HepG2 (cell line): ENCODE data around the gene CSNK1D. TPM values are rescaled to one million over a fixed set of nuclear protein-coding genes. Genes with fewer than 3 reads are reported as not detected.

Experiments
- ARNTL ChIP-seq: sonication (generic); formaldehyde crosslinking; IDR thresholded peaks from 2 replicates; pipeline ENCODE4 v1.4.0; 2020; ENCODE audit warnings: mild to moderate bottlenecking, missing genetic modification reagents
- ATRX ChIP-seq: sonication (generic); formaldehyde crosslinking; IDR thresholded peaks from 2 replicates; pipeline ENCODE4 v1.4.0; 2020; ENCODE audit warnings: missing genetic modification reagents, borderline replicate concordance
- BCLAF1 ChIP-seq: fragments of 450-650 bp; IDR thresholded peaks from 2 replicates; pipeline ENCODE4 v1.6.1; 2017; ENCODE audit warnings: mild to moderate bottlenecking
- DBP ChIP-seq: sonication (generic); formaldehyde crosslinking; IDR thresholded peaks from 2 replicates; pipeline ENCODE4 v1.4.0; 2020; ENCODE audit warnings: missing genetic modification reagents; ENCODE audit errors: not compliant biosample characterization
- GATAD2A ChIP-seq: IDR thresholded peaks from 2 replicates; pipeline ENCODE4 v1.6.1; 2016
- HDAC1 ChIP-seq: sonication (generic); formaldehyde crosslinking; IDR thresholded peaks from 2 replicates; pipeline ENCODE4 v1.5.1; 2020; ENCODE audit warnings: mild to moderate bottlenecking, missing genetic modification reagents
- HHEX ChIP-seq: IDR thresholded peaks from 2 replicates; pipeline ENCODE4 v1.6.1; 2016; ENCODE audit warnings: control low read depth
- HMG20A ChIP-seq: IDR thresholded peaks from 2 replicates; pipeline ENCODE4 v1.6.1; 2016; ENCODE audit warnings: borderline replicate concordance
- KLF15 ChIP-seq: sonication (generic); formaldehyde crosslinking; IDR thresholded peaks from 2 replicates; pipeline ENCODE4 v1.8.1; 2023; ENCODE audit warnings: borderline replicate concordance, mild to moderate bottlenecking, inconsistent platforms, missing genetic modification reagents, mixed read lengths
- MYC ChIP-seq: sonication (generic); formaldehyde crosslinking; IDR thresholded peaks from 2 replicates; pipeline ENCODE4 v1.9.0; 2021; ENCODE audit warnings: missing genetic modification reagents, borderline replicate concordance
- PAX8 ChIP-seq: sonication (generic); formaldehyde crosslinking; IDR thresholded peaks from 2 replicates; pipeline ENCODE4 v1.8.0; 2022; ENCODE audit warnings: mild to moderate bottlenecking, missing genetic modification reagents, borderline replicate concordance
- RARG ChIP-seq: sonication (generic); formaldehyde crosslinking; IDR thresholded peaks from 2 replicates; pipeline ENCODE4 v1.4.0; 2020; ENCODE audit warnings: low read depth, mild to moderate bottlenecking, missing genetic modification reagents
- RBFOX2 ChIP-seq: fragments of 200-400 bp; formaldehyde crosslinking; IDR thresholded peaks from 2 replicates; pipeline ENCODE4 v1.6.1; 2017; ENCODE audit warnings: low read depth, mild to moderate bottlenecking, low read length
- RBM39 ChIP-seq: fragments of 200-400 bp; formaldehyde crosslinking; IDR thresholded peaks from one replicate; pipeline ENCODE4 v1.6.1; 2018; ENCODE audit warnings: antibody characterized with exemption, mild to moderate bottlenecking, low read depth, low read length; ENCODE audit not compliant: poor library complexity, severe bottlenecking
- TARDBP ChIP-seq: sonication (generic); formaldehyde crosslinking; IDR thresholded peaks from 2 replicates; pipeline ENCODE4 v1.8.0; 2022; ENCODE audit warnings: mild to moderate bottlenecking, missing genetic modification reagents
- TFE3 ChIP-seq: IDR thresholded peaks from 2 replicates; pipeline ENCODE4 v1.6.1; 2016
- TRIM24 ChIP-seq: sonication (generic); formaldehyde crosslinking; IDR thresholded peaks from 2 replicates; pipeline ENCODE4 v1.8.0; 2022; ENCODE audit warnings: mild to moderate bottlenecking, missing genetic modification reagents
- XRCC5 ChIP-seq: fragments of 200-400 bp; formaldehyde crosslinking; optimal IDR thresholded peaks from 2 replicates; pipeline ENCODE3; 2017; ENCODE audit warnings: mild to moderate bottlenecking, low read length
- ZBTB1 ChIP-seq: sonication (generic); formaldehyde crosslinking; IDR thresholded peaks from 2 replicates; pipeline ENCODE4 v1.4.0; 2020; ENCODE audit warnings: missing genetic modification reagents, borderline replicate concordance
- ZGPAT ChIP-seq: IDR thresholded peaks from 2 replicates; pipeline ENCODE4 v1.6.1; 2016; ENCODE audit warnings: mild to moderate bottlenecking
- ZMYM3 ChIP-seq: sonication (generic); formaldehyde crosslinking; IDR thresholded peaks from 2 replicates; pipeline ENCODE4 v1.5.1; 2020; ENCODE audit warnings: mild to moderate bottlenecking, missing genetic modification reagents
- ZNF101 ChIP-seq: sonication (generic); formaldehyde crosslinking; IDR thresholded peaks from 2 replicates; pipeline ENCODE4 v1.4.0; 2020; ENCODE audit warnings: mild to moderate bottlenecking, low read depth, missing genetic modification reagents, borderline replicate concordance
- ZNF224 ChIP-seq: sonication (generic); formaldehyde crosslinking; IDR thresholded peaks from 2 replicates; pipeline ENCODE4 v1.5.0; 2020; ENCODE audit warnings: mild to moderate bottlenecking, missing genetic modification reagents
- ZSCAN12 ChIP-seq: sonication (generic); formaldehyde crosslinking; IDR thresholded peaks from 2 replicates; pipeline ENCODE4 v1.9.0; 2021; ENCODE audit warnings: mild to moderate bottlenecking, missing genetic modification reagents
- ZSCAN30 ChIP-seq: sonication (generic); formaldehyde crosslinking; IDR thresholded peaks from 2 replicates; pipeline ENCODE4 v1.5.0; 2020; ENCODE audit warnings: mild to moderate bottlenecking, missing genetic modification reagents
- polyA plus RNA-seq, 8 experiments: library from polyadenylated mRNA; depleted of rRNA in 3 of 8; stranded (reverse) in 7 of 8; unstranded in 1 of 8; fragments of >200 nt; fragmentation: Illumina TruSeq in 4 of 8; extraction: Trizol in 4 of 8; gene quantifications; 2 replicates each; pipeline versions ENCODE4 v1.2.1 to v1.2.3, GENCODE V29; 2011 to 2016; ENCODE audit warnings: low read depth in 4 of 8, missing spikeins in 1 of 8, mixed read lengths in 1 of 8; ENCODE audit not compliant: insufficient read depth in 1 of 8
- total RNA-seq, 5 experiments: library from RNA; depleted of rRNA; stranded (reverse); fragments of >200 nt; fragmentation: Illumina TruSeq; extraction: Trizol; gene quantifications; 2 replicates each; pipeline ENCODE4 v1.2.3, GENCODE V29; 2016; ENCODE audit warnings: low read depth in 1 of 5

The CSNK1D gene
- total and polyA plus RNA-seq, 2 of the 13 experiments (the other 11 are each of a cell fraction or from before 2014, with no cell fraction given), result 31.5 to 128 TPM

GRCh38 chr17:82309656-82310570 is 36.4 kb upstream of the CSNK1D start (continued):
- TF ChIP-seq TFE3 (CRISPR knock-in tag) (peak; percentile 87), ZMYM3 (CRISPR knock-in tag) (peak; percentile 97), RARG (CRISPR knock-in tag) (no peak), HDAC1 (CRISPR knock-in tag) (peak; percentile 64), MYC (CRISPR knock-in tag) (peak; percentile 82), RBM39 (no peak), ZBTB1 (CRISPR knock-in tag) (no peak), ATRX (CRISPR knock-in tag) (no peak), ZSCAN12 (CRISPR knock-in tag) (no peak), ZSCAN30 (CRISPR knock-in tag) (no peak), ZGPAT (CRISPR knock-in tag) (peak; percentile 36; the same call in 1 of the 2 replicates), TARDBP (CRISPR knock-in tag) (no peak), HMG20A (CRISPR knock-in tag) (no peak), ARNTL (0 out of 2 replicates have a peak, but pooled peaks have one; percentile 2), TRIM24 (CRISPR knock-in tag) (no peak), ZNF224 (no peak), GATAD2A (CRISPR knock-in tag) (peak; percentile 73), XRCC5 (peak; percentile 12), DBP (no peak), BCLAF1 (no peak), ZNF101 (CRISPR knock-in tag) (no peak), RBFOX2 (no peak), KLF15 (CRISPR knock-in tag) (no peak), PAX8 (CRISPR knock-in tag) (no peak), HHEX (CRISPR knock-in tag) (no peak)
